MCF 10A (cell line): ENCODE results near the gene MAP4K5. TPM values are rescaled to one million over a fixed set of nuclear protein-coding genes. Genes with fewer than 3 reads are reported as not detected.
A peak's percentile ranks its signal among the peaks of the same experiment; 100 is the strongest.

ENCODE experiments used
- BruUV-seq: library from RNA; stranded (reverse); fragments of 400-500 nt; replicated peaks from 2 replicates; lab custom pipeline; 2021; lab: Mats Ljungman, UMichigan
- CTCF ChIA-PET: fragments of 300-600 bp; sonication (Branson Sonifier 250); formaldehyde crosslinking; extraction: SDS; loops from one replicate; lab custom pipeline; 2021; ENCODE audit warnings: antibody characterized with exemption, inconsistent platforms; lab: Yijun Ruan, JAX
- POLR2A ChIA-PET: fragments of 300-600, 350-650 bp; sonication (Branson Sonifier 250); formaldehyde crosslinking; extraction: SDS; loops from one replicate; lab custom pipeline; 2020; ENCODE audit warnings: antibody characterized with exemption, inconsistent platforms; lab: Yijun Ruan, JAX
- DNase-seq: peaks from one replicate; pipeline ENCODE4 v3.0.0-alpha.2; 2018; ENCODE audit not compliant: unreplicated experiment
- H3K27ac Mint-ChIP-seq: one replicate; pipeline ENCODE4 v1.8.0; 2022; ENCODE audit warnings: mild to moderate bottlenecking, low read depth, mixed read lengths; ENCODE audit not compliant: unreplicated experiment
- H3K27me3 Mint-ChIP-seq: one replicate; pipeline ENCODE4 v1.8.0; 2022; ENCODE audit warnings: mixed read lengths; ENCODE audit not compliant: insufficient read depth, unreplicated experiment
- H3K36me3 Mint-ChIP-seq: one replicate; pipeline ENCODE4 v1.8.0; 2022; ENCODE audit warnings: mild to moderate bottlenecking, moderate library complexity, mixed read lengths; ENCODE audit not compliant: insufficient read depth, unreplicated experiment
- H3K4me1 Mint-ChIP-seq: one replicate; pipeline ENCODE4 v1.8.0; 2022; ENCODE audit warnings: mixed read lengths; ENCODE audit not compliant: insufficient read depth, unreplicated experiment
- H3K4me3 Mint-ChIP-seq: one replicate; pipeline ENCODE4 v1.8.0; 2022; ENCODE audit warnings: mild to moderate bottlenecking, moderate library complexity, mixed read lengths; ENCODE audit not compliant: unreplicated experiment
- H3K9me3 Mint-ChIP-seq: one replicate; pipeline ENCODE4 v1.8.0; 2022; ENCODE audit warnings: mixed read lengths; ENCODE audit not compliant: unreplicated experiment
- intact Hi-C: fragments of 100-400 bp; cut with micrococcal nuclease; formaldehyde crosslinking; loops from 2 replicates; pipeline ENCODE4 v1.14.1; 2022
- total RNA-seq: library from RNA; stranded (reverse); gene quantifications from 2 replicates; pipeline ENCODE4 v1.2.3, GENCODE V29; 2022
- TF ChIP-seq, protein P1 (sequence below): fragments of 200-600 bp; IDR thresholded peaks from one replicate; pipeline ENCODE4 v1.8.0; 2022; ENCODE audit warnings: antibody characterized with exemption, mild to moderate bottlenecking; ENCODE audit not compliant: unreplicated experiment

Gene MAP4K5
- total RNA-seq, 1 experiment from 2014 or later: 45.7 TPM

DNA sequence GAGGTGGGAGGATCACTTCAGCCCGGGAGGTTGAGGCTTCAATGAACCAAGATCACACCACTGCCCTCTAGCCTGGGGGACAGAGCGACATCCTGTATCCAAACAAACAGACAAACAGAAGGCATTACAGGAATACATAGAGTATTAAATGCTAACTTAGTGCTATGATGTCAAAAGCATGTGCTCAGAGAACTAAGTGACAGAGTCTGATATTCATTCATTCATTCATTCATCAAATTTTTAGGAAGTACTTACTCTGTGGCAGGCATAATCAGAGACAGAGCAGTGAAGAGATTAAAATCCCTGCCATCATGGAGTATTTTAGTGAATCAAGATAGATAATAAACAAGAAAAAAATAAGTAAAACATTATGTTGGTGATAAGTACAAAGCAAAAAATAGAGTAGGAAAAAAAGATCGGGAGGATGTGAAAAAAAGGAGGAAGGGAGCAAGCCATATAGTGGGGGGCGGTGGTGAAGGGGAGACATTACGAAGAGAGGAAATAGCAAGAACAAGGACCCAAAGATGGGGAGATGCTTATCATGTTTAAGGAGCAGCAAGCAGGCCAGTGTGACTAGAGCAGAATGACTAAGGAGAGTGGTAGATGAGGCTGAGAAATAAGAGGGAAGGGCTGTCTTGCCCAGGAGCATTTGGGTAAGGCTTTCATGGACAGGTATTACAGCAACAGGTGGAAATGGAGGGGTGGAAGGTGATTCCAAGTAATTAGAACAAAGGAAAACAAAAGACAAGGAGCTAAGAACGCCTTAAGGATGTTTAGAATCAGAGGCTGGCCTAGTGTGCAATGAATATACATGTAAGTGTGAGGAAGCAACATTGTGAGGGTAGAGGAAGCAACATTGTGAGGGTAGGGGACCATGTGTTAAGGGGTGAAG lies 2.8 kb downstream of the MAP4K5 start:
- H3K4me3 Mint-ChIP-seq: peak overlapping the region; percentile 80
- TF ChIP-seq, protein P1, sequence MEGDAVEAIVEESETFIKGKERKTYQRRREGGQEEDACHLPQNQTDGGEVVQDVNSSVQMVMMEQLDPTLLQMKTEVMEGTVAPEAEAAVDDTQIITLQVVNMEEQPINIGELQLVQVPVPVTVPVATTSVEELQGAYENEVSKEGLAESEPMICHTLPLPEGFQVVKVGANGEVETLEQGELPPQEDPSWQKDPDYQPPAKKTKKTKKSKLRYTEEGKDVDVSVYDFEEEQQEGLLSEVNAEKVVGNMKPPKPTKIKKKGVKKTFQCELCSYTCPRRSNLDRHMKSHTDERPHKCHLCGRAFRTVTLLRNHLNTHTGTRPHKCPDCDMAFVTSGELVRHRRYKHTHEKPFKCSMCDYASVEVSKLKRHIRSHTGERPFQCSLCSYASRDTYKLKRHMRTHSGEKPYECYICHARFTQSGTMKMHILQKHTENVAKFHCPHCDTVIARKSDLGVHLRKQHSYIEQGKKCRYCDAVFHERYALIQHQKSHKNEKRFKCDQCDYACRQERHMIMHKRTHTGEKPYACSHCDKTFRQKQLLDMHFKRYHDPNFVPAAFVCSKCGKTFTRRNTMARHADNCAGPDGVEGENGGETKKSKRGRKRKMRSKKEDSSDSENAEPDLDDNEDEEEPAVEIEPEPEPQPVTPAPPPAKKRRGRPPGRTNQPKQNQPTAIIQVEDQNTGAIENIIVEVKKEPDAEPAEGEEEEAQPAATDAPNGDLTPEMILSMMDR: no peak
- CTCF ChIA-PET: interaction anchor here (1.0 to 2.7 kb wide), 4 partner anchors 82 to 209 kb away, joined by 3 to 19 read pairs (median 4); partner anchors contain the start of gene CDKL1
- peaks cover 42% of the 10 kb centered on the region for H3K4me1 Mint-ChIP-seq
- DNase-seq: no peak
- intact Hi-C loops: loop anchor here (5.0 to 10.0 kb wide), 2 partner anchors 665 to 897 kb away; no protein-coding TSS in a partner anchor
- no peaks in the 10 kb centered on the region for H3K27me3 Mint-ChIP-seq
- no peaks in the 10 kb centered on the region for H3K9me3 Mint-ChIP-seq
- no TSS peak for BruUV-seq
- POLR2A ChIA-PET: interaction anchor here (0.6 to 2.7 kb wide), 7 partner anchors 15 to 218 kb away, joined by 3 to 11 read pairs (median 5); partner anchors contain the start of genes DMAC2L and L2HGDH
- H3K27ac Mint-ChIP-seq: peak overlapping the region; percentile 46
- peaks cover 23% of the 10 kb centered on the region for H3K36me3 Mint-ChIP-seq

DNA sequence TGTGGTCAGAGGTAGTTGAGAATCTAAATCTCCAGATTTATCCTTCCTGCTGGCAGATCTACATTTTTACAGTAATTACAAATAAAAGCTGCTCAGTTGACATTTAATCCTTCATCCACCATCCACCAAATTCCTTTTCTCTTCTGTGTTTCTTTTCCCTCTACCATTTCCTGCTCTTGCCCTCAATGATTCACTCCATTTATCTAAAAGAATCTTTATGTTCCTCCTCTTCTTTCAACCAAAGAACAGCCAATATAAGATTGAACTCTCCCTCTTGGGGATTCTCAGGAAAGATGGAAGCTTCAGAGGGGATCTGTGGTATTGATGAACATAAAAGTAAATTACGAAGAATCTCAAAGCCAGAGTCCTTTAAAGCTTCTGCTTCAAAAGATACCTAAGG lies 4.4 kb downstream of the MAP4K5 start:
- CTCF ChIA-PET: interaction anchor here (0.5 to 2.7 kb wide), 7 partner anchors 15 to 689 kb away, joined by 3 to 19 read pairs (median 4); partner anchors contain the start of gene CDKL1
- DNase-seq: no peak
- H3K36me3 Mint-ChIP-seq: peaks cover 23% of the 10 kb centered on the region
- intact Hi-C loops: no loop called here
- H3K4me1 Mint-ChIP-seq: peaks cover 49% of the 10 kb centered on the region
- TF ChIP-seq, protein P1: no peak
- H3K4me3 Mint-ChIP-seq: no peak overlapping the region
- H3K9me3 Mint-ChIP-seq: no peaks in the 10 kb centered on the region
- BruUV-seq: no TSS peak
- no peaks in the 10 kb centered on the region for H3K27me3 Mint-ChIP-seq
- POLR2A ChIA-PET: interaction anchor here (0.6 to 2.7 kb wide), 5 partner anchors 133 to 224 kb away, joined by 3 to 11 read pairs (median 4); partner anchors contain the start of genes DMAC2L and L2HGDH
- H3K27ac Mint-ChIP-seq: no peak overlapping the region

DNA sequence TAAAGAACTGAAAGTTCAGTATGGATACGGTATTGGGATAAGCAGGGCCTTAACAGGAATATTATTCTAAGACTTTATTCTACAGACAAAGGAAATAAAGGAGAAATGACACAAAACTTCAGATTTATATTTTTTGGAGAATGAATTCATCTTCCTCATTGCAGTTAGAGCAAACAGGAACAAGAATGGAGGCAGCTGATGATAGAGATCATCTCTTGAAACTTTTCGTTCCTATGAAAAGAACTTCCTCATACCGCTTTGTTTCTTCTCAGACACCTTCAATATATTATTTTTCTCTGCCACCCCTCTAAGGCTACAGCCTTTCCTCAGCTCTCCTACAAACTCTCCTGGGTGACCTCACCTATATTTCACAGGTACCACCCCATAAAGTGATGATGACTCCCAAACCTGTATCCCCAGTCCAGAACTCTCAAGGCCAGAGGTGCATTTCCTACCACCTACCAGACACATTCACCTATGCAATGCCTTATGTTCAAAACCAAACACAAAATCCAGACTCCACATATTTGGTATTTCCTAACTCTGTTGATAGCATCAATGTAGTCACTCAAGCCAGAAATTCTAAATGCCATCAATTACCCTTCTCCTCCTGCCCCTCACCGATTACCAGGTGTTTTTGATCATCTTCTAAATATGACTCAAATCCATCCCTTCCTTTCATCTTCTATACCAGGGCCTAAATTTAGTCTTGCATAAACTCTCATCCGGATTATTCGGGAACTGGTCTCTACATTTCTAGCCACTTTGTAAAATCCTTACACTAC lies 7.4 kb downstream of the MAP4K5 start:
- ChIA-PET CTCF (interaction anchor here (0.7 to 1.4 kb wide), 2 partner anchors 68 to 205 kb away, joined by 3 to 8 read pairs; no protein-coding TSS in a partner anchor), POLR2A (interaction anchor here (1.0 to 1.7 kb wide), 2 partner anchors 204 to 213 kb away, joined by 4 read pairs; partner anchors contain the start of genes DMAC2L and L2HGDH)
- intact Hi-C loops: no loop called here
- TF ChIP-seq, protein P1: no peak
- no peak for DNase-seq
- no peak overlapping the region for H3K27ac Mint-ChIP-seq
- peaks cover 45% of the 10 kb centered on the region for H3K4me1 Mint-ChIP-seq
- H3K27me3 Mint-ChIP-seq: no peaks in the 10 kb centered on the region
- peaks cover 19% of the 10 kb centered on the region for H3K36me3 Mint-ChIP-seq
- H3K4me3 Mint-ChIP-seq: no peak overlapping the region
- no peaks in the 10 kb centered on the region for H3K9me3 Mint-ChIP-seq
- no TSS peak for BruUV-seq
